Cerebellar cortex (tissue), 1 donor: ENCODE measurements around the gene DTX3.
A peak's percentile ranks its signal among the peaks of the same experiment; 100 is the strongest.
"Not testable (repeated sequence)": the region's sequence is repeated elsewhere in the genome, so short reads cannot be mapped to it uniquely, and the experiment has no call there.

Experiments
- DNase-seq: peaks from one replicate; pipeline ENCODE4 v3.0.0-alpha.2; 2015; ENCODE audit warnings: low spot score

DTX3 gene

DNA sequence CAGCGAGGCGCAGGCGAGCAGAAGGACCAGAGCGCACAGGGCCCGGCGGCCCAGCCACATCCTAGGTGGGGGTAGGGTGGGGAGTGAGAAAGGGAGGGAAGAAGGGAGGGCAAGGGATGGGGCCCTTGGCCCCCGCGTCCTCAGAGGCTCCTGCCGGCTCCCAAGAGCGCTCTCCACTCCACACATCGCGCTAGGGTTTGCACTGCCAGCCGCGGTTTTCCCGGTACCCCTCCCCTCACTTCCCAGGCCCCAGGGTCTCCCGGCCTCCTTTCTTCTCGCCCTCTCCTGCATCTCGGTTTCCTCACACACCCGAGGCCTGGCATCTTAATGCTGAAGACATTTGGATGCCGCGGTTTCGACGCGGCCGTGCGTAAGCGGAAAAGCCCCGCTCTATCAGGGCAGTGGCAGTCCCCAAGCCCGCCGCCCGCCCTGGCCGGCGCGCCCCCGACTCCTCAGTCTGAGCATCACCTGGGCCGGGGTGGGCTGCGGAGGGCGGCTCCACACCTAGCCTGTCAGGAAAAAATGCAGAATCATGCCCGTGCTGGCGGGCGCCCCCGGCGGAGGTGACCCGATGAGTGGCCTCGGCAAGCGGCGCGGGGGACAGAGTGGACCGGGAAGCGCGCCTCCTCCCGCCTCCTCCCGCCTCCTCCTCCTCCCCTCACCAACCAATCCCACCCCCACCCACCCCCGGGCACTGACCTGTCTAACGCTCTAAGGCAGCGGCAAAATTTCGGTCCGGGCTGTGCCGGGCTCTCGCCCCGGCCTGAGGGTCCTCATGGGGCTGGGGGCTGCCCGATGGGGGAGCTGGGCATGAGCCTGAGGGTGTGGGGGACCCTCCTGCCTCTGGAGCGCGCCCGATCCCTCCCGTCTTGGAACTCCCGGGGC, 27.7 kb downstream of the DTX3 start:
- DNase-seq, result peak; percentile 66

DNA sequence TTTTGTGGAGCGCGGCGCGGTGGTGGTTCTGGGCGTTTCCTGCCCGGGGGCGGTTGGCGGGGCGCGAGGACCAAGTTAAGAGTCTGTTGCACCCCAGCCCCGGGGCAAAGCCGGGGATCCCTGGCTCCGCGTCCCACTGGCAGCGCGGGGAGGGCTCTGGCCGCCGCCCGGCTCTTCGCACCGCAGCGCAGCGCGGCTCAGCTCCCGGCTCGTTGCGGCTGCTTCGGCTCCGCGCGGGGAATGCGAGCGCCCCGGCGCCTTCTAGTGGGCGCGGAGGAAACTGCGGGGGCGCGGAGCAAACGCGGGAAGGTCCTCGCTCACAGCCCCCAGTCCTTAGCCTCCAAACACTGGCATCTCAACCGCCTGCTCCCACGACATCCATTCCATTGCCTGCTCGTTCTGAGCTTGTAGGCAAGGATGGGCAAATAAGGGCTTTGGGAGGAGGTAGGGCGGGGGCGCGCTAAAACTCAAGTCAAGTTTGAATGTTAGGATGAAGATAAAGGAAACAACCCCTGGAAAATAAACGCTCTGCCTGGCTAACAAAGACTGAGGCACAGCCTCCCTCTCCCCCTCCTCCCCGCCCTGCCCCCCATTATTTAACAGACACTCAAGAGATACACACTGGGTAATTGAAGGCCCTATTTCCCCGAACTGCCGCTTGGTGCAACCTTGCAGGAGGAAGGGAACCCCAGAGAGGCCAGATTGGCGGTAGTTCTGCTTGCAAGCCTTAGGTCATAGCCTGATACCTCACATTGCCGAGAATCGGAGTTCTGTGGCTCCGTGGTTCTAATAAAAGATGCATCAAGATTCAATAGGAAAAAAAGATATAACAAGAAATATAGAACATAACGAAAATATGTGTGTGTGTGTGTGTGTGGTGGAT, 28.6 kb downstream of the DTX3 start, which contains the start of gene B4GALNT1:
TSS of gene B4GALNT1 (minus strand) at position 244 of the 883 bp plus-strand sequence. CDS start 1,069 bp downstream, outside the sequence.
- DNase-seq, result peak; percentile 79

DNA sequence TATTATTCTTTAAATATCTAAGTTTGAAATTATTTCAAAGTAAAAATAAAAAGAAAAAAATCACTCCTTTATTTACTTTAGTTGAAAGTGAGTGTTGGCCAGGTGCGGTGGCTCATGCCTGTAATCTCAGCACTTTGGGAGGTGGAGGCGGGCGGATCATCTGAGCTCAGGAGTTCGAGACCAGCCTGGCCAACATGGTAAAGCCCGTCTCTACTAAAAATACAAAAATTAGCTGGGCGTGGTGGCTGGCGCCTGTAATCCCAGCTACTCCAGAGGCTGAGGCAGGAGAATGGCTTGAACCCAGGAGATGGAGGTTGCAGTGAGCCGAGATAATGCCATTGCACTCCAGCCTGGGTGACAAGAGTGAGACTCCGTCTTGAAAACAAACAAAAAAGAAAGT, 32.1 kb downstream of the DTX3 start:
- DNase-seq, result not testable (repeated sequence)

DNA sequence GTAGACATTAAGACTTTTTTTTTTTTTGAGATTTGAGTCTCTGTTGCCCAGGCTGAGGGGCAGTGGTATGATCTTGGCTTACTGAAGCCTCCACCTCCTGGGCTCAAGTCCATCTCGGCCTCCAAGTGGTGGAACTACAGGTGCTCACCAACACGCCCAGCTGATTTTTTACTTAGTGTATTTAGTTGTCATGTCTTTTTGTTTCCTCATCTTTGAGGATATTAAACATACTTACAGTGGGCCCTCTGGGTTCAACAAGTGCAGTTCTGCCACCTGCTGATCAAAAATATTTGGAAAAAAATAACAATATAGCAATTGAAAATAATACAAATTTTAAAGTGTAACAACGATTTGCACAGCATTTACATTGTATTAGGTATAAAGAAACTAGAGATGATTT, 32.7 kb downstream of the DTX3 start:
- DNase-seq, result no peak

DNA sequence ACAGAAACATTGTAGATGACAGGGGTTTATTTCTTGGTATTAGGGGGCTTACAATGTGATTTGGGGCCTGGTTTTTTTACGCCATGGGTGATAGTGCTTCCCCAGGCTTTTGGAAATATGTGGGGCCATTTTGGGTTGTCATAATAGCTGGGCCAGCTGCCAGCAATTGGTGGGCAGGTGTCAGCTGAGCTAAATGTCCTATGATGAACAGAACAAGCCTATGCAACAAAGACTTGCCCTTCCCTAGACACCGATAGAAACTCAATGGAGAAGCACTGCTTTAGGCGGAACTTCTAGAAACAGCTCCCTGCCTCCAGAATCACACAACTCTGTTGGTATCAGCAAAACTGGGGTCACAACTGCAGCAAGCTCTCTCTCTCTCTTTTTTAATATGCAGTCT, 33.5 kb downstream of the DTX3 start:
- DNase-seq, result no peak

DNA sequence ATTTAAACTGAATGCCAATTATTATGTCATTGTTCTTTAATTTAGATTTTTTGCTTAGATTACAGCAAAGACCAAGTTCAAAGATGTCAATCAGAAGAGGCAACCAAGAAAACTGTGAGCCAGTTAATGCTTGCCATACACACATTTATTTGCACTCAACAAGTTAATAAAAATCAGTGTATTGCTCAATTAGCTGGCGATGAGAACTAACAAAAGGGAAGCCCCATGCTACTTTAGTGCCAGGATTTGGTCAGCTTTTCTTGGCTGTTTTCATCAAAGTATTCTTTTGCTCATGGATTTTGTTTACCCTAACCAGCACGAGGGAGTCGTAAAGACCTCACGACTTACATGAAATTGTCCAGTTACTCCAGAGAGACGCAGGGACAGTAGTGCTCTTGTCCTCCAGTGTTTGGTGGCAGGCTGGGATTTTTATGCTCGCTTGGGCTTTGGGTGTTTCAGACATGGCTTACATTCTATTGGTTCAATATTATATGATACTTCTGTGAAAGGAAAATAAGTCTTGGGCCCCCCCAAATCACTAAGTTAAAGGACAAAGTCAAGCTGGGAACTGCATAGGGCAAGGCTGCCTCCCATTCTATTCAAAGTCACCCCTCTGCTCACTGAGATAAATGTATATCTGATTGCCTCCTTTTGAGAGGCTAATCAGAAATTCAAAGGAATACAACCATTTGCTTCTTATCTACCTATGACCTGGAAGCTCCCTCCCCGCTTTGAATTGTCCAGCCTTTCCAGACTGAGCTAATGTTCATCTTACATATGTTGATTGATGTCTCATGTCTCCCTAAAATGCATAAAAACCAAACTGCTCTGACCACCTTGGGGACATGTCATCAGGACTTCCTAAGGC, 35.8 kb downstream of the DTX3 start:
- no peak for DNase-seq

DNA sequence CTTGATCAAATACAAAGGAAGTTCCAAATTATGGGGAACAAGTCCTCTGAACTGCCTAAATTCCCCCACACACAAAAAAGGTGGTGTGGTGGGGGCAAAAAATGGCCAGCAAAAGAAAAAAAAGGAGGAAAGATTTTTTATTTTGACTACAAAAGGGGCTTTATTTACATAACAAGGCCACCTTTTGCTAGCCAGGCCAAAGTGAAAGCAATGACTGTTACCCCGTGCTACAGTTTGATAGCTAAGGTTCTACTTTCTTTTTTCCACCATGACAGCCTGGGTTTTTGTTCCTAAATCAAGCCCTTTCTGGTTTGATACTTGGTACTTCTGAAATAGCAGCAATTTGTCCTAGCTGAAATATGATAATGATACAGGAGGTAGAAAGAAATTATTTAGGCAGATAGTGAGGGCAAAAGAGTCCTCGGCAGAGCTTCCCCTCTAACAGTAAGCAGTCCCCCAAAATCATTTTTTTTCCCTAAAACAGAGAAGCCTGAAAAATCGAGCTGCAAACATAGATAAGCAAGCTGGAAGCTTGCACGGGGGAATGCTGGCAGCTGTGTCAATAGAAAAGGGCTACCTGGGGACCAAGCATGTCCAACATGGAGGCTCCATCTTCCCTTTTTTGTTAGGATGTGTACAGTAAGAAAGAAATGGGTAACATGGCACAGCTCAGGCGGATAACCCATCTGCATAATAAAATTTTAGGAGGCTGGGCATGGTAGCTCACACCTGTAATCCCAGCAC, 37.2 kb downstream of the DTX3 start:
- DNase-seq, result no peak

DNA sequence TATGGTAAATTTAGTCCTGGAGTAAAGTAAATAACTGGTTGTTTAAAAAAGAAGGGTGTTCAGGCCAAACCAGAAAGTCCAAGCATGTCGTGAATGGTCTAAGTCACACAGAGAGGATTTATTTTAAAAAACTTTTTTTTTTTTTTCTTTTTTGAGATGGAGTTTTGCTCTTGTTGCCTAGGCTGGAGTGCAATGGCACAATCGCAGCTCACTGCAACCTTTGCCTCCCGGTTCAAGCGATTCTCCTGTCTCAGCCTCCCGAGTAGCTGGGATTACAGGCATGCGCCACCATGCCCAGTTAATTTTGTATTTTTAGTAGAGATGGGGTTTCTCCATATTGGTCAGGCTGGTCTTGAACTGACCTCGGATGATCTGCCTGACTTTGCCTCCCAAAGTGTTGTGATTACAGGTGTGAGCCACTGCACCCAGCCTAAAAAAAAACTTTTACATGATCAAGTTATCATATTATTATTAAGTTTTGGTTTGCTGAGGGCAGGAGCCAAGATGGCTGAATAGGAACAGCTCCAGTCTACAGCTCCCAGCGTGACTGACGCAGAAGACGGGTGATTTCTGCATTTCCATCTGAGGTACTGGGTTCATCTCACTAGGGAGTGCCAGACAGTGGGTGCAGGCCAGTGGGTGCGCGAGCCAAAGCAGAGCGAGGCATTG, 41.5 kb downstream of the DTX3 start:
- not testable (repeated sequence) for DNase-seq

DNA sequence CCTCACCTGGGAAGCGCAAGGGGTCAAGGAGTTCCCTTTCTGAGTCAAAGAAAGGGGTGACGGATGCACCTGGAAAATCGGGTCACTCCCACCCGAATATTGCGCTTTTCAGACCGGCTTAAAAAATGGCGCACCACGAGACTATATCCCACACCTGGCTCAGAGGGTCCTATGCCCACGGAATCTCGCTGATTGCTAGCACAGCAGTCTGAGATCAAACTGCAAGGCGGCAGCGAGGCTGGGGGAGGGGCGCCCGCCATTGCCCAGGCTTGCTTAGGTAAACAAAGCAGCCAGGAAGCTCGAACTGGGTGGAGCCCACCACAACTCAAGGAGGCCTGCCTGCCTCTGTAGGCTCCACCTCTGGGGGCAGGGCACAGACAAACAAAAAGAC, 42.0 kb downstream of the DTX3 start:
- not testable (repeated sequence) for DNase-seq

DNA sequence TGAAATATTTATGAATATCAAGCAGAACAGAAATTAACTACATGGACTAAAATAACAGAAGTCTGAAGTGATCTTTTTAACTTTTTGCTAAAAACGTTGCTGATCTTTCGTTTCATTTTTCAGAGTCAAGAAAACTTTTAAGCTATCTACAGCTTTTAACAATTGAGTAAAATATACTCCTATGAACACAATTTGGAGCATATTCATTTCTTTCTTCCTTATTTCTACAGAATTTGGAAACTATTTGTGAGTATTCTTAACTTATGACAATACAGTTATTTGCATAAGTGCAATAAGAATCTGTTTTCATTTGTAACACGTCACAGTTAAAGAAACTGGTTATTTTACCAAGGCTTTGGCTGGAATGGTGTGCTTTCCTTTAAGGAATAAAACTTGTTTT, 49.4 kb downstream of the DTX3 start:
- no peak for DNase-seq

DNA sequence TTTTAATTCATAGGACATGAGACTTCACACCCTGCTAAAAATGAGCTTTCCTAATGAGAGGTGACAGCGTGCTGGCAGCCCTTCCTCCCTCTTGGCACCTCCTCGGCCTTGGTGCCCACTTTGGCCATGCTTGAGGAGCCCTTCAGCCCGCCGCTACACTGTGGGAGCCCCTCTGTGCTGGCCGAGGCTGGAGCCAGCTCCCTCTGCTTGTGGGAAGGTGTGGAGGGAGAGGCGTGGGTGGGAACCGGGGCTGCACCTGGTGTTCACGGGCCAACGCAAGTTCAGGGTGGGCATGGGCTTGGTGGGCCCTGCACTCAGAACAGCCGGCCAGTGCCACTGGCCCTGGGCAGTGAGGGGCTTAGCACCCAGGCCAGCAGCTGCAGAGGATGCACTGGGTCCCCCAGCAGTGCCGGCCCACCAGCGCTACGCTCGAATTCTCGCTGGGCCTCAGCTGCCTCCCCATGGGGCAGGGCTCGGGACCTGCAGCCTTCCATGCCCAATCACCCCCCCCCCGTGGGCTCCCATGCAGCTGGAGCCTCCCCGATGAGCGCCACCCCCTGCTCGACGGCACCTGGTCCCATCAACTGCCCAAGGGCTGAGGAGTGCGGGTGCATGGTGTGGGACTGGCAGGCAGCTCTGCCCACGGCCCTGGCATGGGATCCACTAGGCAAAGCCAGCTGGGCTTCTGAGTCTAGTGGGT, 51.1 kb downstream of the DTX3 start:
- DNase-seq, result no peak

DNA sequence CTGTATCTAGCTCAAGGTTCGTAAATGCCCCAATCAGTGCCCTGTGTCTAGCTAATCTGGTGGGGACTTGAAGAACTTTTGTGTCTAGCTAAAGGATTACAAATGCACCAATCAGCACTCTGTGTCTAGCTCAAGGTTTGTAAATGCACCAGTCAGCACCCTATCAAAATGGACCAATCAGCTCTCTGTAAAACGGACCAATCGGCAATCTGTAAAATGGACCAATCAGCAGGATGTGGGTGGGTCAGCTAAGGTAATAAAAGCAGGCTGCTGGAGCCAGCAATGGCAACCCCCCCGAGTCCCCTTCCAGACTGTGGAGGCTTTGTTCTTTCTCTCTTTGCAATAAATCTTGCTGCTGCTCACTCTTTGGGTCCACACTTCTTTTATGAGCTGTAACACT, 51.8 kb downstream of the DTX3 start:
- not testable (repeated sequence) for DNase-seq

DNA sequence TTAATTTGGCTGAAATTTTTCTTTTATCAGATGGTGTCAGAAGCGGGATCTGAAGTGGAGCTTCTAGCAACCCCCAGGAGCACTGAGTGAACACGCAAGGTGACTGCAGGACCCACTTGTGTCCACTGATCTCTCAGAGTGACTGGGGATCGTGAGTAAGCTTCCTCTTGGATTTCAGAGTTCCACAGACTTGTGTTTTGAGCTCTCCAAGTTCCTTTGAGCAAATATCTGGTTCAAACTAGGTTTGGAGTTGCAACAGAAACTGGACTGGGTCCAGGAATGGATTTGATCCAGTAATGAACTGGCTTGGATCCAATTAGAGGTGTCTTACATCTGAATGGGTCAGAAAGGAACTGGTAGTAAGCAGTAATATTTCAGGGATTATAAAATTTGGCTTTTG, 53.1 kb downstream of the DTX3 start:
- peak; percentile 5 for DNase-seq

DNA sequence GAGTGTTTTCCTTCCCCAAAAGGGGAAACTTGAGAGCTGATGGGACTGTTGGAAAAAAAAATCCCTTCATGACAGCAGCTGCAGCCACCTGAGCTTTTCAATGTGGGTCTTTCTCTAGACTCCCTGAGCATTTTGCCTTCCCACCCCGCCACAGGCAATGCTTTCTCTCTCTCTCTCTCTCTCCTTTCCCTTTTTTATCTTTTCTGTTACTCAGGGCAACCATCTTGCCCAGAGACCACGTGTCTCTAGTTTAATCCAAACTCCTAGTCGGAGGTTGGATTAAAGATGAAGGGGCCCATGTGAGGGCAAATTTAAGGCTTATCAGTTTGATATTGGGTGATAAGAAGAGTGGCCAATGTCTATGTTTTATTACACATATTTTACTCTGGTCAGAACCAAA, 54.3 kb downstream of the DTX3 start:
- DNase-seq, result no peak
